ENCODE measurements around the gene CC2D2B. TPM values are rescaled to one million over a fixed set of nuclear protein-coding genes. Genes with fewer than 3 reads are reported as not detected.
"Not testable (repeated sequence)": the region's sequence is repeated elsewhere in the genome, so short reads cannot be mapped to it uniquely, and the experiment has no call there.

The CC2D2B gene
- total RNA-seq, 3 donors from 2014 or later (not counting 1 experiment from before 2014, with no cell fraction given), result 0.14 to 0.68 TPM; not detected in 1

DNA sequence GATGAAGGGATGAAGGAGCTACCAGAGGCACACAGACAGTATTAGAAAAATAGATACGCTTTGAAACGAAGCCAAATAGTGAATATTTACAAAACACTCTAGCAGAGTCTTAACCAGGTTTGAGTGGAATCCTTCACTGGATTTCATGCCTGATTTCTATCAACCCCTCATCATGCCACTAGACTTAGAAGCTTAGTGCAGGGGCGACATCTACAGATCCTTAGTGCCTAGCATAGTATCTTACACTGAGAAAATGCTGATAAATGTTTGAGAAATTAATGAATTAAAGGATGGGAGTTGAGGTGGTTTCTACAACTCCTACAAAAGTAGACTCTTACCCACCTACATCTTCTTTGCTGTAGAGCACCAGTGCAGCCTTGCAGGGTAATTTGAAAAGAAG lies 80.9 kb downstream of the CC2D2B start:
- H3K9me3 ChIP-seq (ENCODE audit: control insufficient read depth, insufficient read depth, low read length), result no peaks in the 10 kb centered on the region
- 96% methylated on average over 2 of the region's 3 CpGs for WGBS (ENCODE audit: insufficient coverage)
- no peaks in the 10 kb centered on the region for H3K4me1 Mint-ChIP-seq
- H3K4me3 Mint-ChIP-seq, result no peak overlapping the region
- no peaks in the 10 kb centered on the region for H3K9me3 Mint-ChIP-seq
- H3K27ac Mint-ChIP-seq, result no peak overlapping the region
- no peaks in the 10 kb centered on the region for H3K36me3 Mint-ChIP-seq
- H3K4me3 ChIP-seq (ENCODE audit: low read length), result no peak overlapping the region
- no peaks in the 10 kb centered on the region for H3K27me3 ChIP-seq (ENCODE audit: control insufficient read depth, insufficient read depth, low read length)
- no peaks in the 10 kb centered on the region for H3K4me1 ChIP-seq (ENCODE audit: control insufficient read depth, insufficient read depth, low read length)
- TF ChIP-seq, protein P1, sequence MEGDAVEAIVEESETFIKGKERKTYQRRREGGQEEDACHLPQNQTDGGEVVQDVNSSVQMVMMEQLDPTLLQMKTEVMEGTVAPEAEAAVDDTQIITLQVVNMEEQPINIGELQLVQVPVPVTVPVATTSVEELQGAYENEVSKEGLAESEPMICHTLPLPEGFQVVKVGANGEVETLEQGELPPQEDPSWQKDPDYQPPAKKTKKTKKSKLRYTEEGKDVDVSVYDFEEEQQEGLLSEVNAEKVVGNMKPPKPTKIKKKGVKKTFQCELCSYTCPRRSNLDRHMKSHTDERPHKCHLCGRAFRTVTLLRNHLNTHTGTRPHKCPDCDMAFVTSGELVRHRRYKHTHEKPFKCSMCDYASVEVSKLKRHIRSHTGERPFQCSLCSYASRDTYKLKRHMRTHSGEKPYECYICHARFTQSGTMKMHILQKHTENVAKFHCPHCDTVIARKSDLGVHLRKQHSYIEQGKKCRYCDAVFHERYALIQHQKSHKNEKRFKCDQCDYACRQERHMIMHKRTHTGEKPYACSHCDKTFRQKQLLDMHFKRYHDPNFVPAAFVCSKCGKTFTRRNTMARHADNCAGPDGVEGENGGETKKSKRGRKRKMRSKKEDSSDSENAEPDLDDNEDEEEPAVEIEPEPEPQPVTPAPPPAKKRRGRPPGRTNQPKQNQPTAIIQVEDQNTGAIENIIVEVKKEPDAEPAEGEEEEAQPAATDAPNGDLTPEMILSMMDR (IDR thresholded peaks at IDR 0.05), result no peak
- DNase-seq (no peak), ATAC-seq (no peak)
- peaks cover 8 to 10% of the 10 kb centered on the region in 2 donors for H3K27me3 Mint-ChIP-seq (ENCODE audit: low read depth in 2 of 2)
- intact Hi-C loops (cut with micrococcal nuclease), result no loop called here
- no peak overlapping the region for H3K27ac ChIP-seq (ENCODE audit: low read length)
- H3K36me3 ChIP-seq (ENCODE audit: control insufficient read depth, insufficient read depth, low read length), result no peaks in the 10 kb centered on the region

DNA sequence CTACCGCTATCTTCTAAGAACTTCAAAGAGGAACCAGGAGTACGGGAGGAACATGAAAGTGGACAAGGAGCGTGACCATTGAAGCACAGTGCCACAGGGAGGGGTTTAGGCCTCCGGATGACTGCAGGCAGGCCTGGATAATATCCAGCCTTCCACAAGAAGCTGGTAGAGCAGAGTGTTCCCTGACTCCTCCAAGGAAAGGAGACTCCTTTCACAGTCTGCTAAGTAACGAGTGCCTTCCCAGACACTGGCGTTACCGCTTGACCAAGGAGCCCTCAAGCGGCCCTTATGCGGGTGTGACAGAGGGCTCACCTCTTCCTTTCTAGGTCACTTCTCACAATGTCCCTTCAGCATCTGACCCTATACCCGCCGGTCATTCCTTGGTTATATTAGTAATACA lies 86.6 kb downstream of the CC2D2B start:
- H3K9me3 ChIP-seq (ENCODE audit: control insufficient read depth, insufficient read depth, low read length); intact Hi-C loops (cut with micrococcal nuclease); H3K9me3 Mint-ChIP-seq; H3K4me3 ChIP-seq (ENCODE audit: low read length); H3K36me3 ChIP-seq (ENCODE audit: control insufficient read depth, insufficient read depth, low read length); H3K4me3 Mint-ChIP-seq; DNase-seq; H3K4me1 Mint-ChIP-seq; ATAC-seq; H3K36me3 Mint-ChIP-seq; H3K27me3 Mint-ChIP-seq (ENCODE audit: low read depth in 2 of 2); H3K27me3 ChIP-seq (ENCODE audit: control insufficient read depth, insufficient read depth, low read length); H3K27ac Mint-ChIP-seq; H3K4me1 ChIP-seq (ENCODE audit: control insufficient read depth, insufficient read depth, low read length); H3K27ac ChIP-seq (ENCODE audit: low read length): not testable (repeated sequence)
- 87% methylated on average over 9 of the region's 11 CpGs for WGBS (ENCODE audit: insufficient coverage)

DNA sequence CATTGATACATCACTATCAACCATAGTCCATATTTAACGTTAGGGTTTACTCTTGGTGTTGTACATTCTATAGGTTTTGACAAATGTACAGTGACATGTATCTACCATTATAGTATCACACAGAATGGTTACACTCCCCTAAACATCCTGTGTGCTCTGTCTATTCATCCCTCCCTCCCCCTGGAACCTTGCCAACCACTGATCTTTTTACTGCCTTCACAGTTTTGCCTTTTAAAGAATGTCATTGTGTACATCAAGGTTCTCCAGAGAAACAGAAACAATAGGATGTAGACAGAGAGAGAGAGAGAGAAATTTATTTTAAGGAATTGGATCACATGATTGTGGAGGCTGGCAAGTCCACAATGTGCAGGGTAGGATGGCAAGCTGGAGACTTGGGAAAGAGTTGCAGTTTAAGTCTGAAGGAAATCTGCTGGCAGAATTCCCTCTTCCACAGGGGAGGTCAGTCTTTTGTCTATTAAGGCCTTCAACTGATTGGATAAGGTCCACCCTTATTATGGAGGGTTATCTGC lies 90.5 kb downstream of the CC2D2B start:
- Histone ChIP-seq H3K27me3 (ENCODE audit: control insufficient read depth, insufficient read depth, low read length) (no peaks in the 10 kb centered on the region), H3K4me1 (ENCODE audit: control insufficient read depth, insufficient read depth, low read length) (no peaks in the 10 kb centered on the region), H3K36me3 (ENCODE audit: control insufficient read depth, insufficient read depth, low read length) (no peaks in the 10 kb centered on the region), H3K27ac (ENCODE audit: low read length) (no peak overlapping the region), H3K9me3 (ENCODE audit: control insufficient read depth, insufficient read depth, low read length) (no peaks in the 10 kb centered on the region), H3K4me3 (ENCODE audit: low read length) (no peak overlapping the region)
- no peak overlapping the region for H3K27ac Mint-ChIP-seq
- H3K4me3 Mint-ChIP-seq, result no peak overlapping the region
- H3K4me1 Mint-ChIP-seq, result no peaks in the 10 kb centered on the region
- ATAC-seq, result no peak
- intact Hi-C loops (cut with micrococcal nuclease), result no loop called here
- TF ChIP-seq, protein P1 (IDR thresholded peaks at IDR 0.05), result no peak
- WGBS (ENCODE audit: insufficient coverage), result 80% methylated on average over 1 of the region's 1 CpG
- no peaks in the 10 kb centered on the region for H3K36me3 Mint-ChIP-seq
- no peaks in the 10 kb centered on the region for H3K9me3 Mint-ChIP-seq
- DNase-seq, result no peak
- H3K27me3 Mint-ChIP-seq (ENCODE audit: low read depth in 2 of 2), result no peaks in the 10 kb centered on the region

DNA sequence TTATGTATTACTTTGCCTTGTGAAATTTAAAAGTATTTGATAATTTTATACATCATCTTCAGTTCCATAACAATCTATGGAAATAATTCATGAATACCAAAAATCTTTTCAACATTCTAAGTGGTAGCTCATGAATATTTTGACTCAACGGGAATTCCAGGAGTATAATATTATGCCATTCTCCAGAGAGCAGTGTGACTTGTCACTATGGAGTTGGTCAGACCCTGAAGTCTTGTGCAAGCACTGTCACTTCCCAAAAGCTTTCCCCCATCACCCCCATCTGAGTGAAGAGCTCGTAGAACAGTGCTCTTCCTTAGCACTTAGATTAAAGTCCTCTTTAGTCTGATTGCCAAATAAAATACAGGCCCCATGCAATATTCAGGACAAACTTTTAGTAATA lies 106.2 kb downstream of the CC2D2B start:
- intact Hi-C loops (cut with micrococcal nuclease), result no loop called here
- Histone ChIP-seq H3K36me3 (ENCODE audit: control insufficient read depth, insufficient read depth, low read length) (no peaks in the 10 kb centered on the region), H3K9me3 (ENCODE audit: control insufficient read depth, insufficient read depth, low read length) (no peaks in the 10 kb centered on the region), H3K4me1 (ENCODE audit: control insufficient read depth, insufficient read depth, low read length) (no peaks in the 10 kb centered on the region), H3K27me3 (ENCODE audit: control insufficient read depth, insufficient read depth, low read length) (no peaks in the 10 kb centered on the region), H3K4me3 (ENCODE audit: low read length) (no peak overlapping the region), H3K27ac (ENCODE audit: low read length) (no peak overlapping the region)
- Mint-ChIP-seq H3K4me3 (no peak overlapping the region), H3K27ac (no peak overlapping the region), H3K4me1 (peaks cover 6% of the 10 kb centered on the region in 2 donors), H3K27me3 (ENCODE audit: low read depth in 2 of 2) (peaks cover 0 to 6% of the 10 kb centered on the region in 2 donors), H3K36me3 (no peaks in the 10 kb centered on the region), H3K9me3 (no peaks in the 10 kb centered on the region)
- no peak for ATAC-seq
- TF ChIP-seq, protein P1 (IDR thresholded peaks at IDR 0.05), result no peak
- WGBS (ENCODE audit: insufficient coverage), result 85% methylated on average over 2 of the region's 2 CpGs
- no peak for DNase-seq

All from natural killer cell (primary cell).